Activated CD4-positive, alpha-beta memory T cell treated with anti-CD3 and anti-CD28 coated beads, Interleukin-2, amount 10 ng/mL, durations not matched to agents 7 days and 5 days (primary cell): Measurements from ENCODE around the gene LYPD6B. TPM values are rescaled to one million over a fixed set of nuclear protein-coding genes. Genes with fewer than 3 reads are reported as not detected.

Source experiments
- CTCF ChIA-PET: fragments of 350-600 bp; sonication (Branson Sonifier 250); formaldehyde crosslinking; loops from one replicate; lab custom pipeline; 2021; ENCODE audit warnings: antibody characterized with exemption, inconsistent platforms; lab: Charles Lee
- POLR2A ChIA-PET: fragments of 350-600 bp; sonication (Branson Sonifier 250); formaldehyde crosslinking; loops from one replicate; lab custom pipeline; 2021; ENCODE audit warnings: antibody characterized with exemption; lab: Charles Lee
- DNase-seq: peaks from one replicate; pipeline ENCODE4 v3.0.0-alpha.2; 2020
- H3K27ac Mint-ChIP-seq: one replicate; pipeline ENCODE4 v1.8.0; 2021; ENCODE audit warnings: mild to moderate bottlenecking, mixed read lengths
- H3K27me3 Mint-ChIP-seq: one replicate; pipeline ENCODE4 v1.8.0; 2021; ENCODE audit warnings: mixed read lengths
- H3K36me3 Mint-ChIP-seq: one replicate; pipeline ENCODE4 v1.8.0; 2021; ENCODE audit warnings: low read depth, mixed read lengths
- H3K4me1 Mint-ChIP-seq: one replicate; pipeline ENCODE4 v1.8.0; 2021; ENCODE audit warnings: mixed read lengths
- H3K4me3 Mint-ChIP-seq: one replicate; pipeline ENCODE4 v1.8.0; 2021; ENCODE audit warnings: mild to moderate bottlenecking, mixed read lengths
- H3K9me3 Mint-ChIP-seq: one replicate; pipeline ENCODE4 v1.8.0; 2021; ENCODE audit warnings: mixed read lengths
- total RNA-seq, 2 experiments: library from RNA; stranded (reverse); gene quantifications; one replicate each; pipeline ENCODE4 v1.2.3, GENCODE V29; 2021

Gene LYPD6B
- total RNA-seq, 2 experiments from 2014 or later = 0.20 TPM; not detected in 1

- Mint-ChIP-seq H3K4me3 (no peak overlapping the region), H3K27ac (no peak overlapping the region), H3K36me3 (peaks cover 3% of the 10 kb centered on the region), H3K9me3 (no peaks in the 10 kb centered on the region), H3K4me1 (no peaks in the 10 kb centered on the region), H3K27me3 (no peaks in the 10 kb centered on the region)
- ChIA-PET CTCF (interaction anchor here (1.0 to 5.0 kb wide), 8 partner anchors 8 to 542 kb away, joined by 3 to 43 read pairs (median 6); no protein-coding TSS in a partner anchor), POLR2A (interaction anchor here (0.6 kb wide), 1 partner anchor 550 kb away, joined by 3 read pairs; no protein-coding TSS in a partner anchor)
- DNase-seq = no peak
These were observed 19.5 kb upstream of the LYPD6B start for GRCh38 chr2:149018981-149019380.

GRCh38 chr2:149019768-149020167 is 18.7 kb upstream of the LYPD6B start:
- ChIA-PET CTCF (interaction anchor here (1.0 to 3.3 kb wide), 2 partner anchors 9 to 11 kb away, joined by 3 to 19 read pairs; no protein-coding TSS in a partner anchor), POLR2A (no interaction called here)
- no peak overlapping the region for H3K27ac Mint-ChIP-seq
- H3K4me3 Mint-ChIP-seq = no peak overlapping the region
- no peaks in the 10 kb centered on the region for H3K4me1 Mint-ChIP-seq
- DNase-seq = no peak
- H3K36me3 Mint-ChIP-seq = peaks cover 3% of the 10 kb centered on the region
- H3K9me3 Mint-ChIP-seq = no peaks in the 10 kb centered on the region
- no peaks in the 10 kb centered on the region for H3K27me3 Mint-ChIP-seq

- ChIA-PET POLR2A (no interaction called here), CTCF (no interaction called here)
- DNase-seq = no peak
- no peak overlapping the region for H3K27ac Mint-ChIP-seq
- no peaks in the 10 kb centered on the region for H3K27me3 Mint-ChIP-seq
- H3K36me3 Mint-ChIP-seq = peaks cover 3% of the 10 kb centered on the region
- no peak overlapping the region for H3K4me3 Mint-ChIP-seq
- H3K9me3 Mint-ChIP-seq = no peaks in the 10 kb centered on the region
- H3K4me1 Mint-ChIP-seq = no peaks in the 10 kb centered on the region
These were observed 18.1 kb upstream of the LYPD6B start for GRCh38 chr2:149020432-149020851.

GRCh38 chr2:149021271-149021719 is 17.2 kb upstream of the LYPD6B start:
- CTCF ChIA-PET = interaction anchor here (0.7 kb wide), 1 partner anchor 42 kb away, joined by 4 read pairs; no protein-coding TSS in a partner anchor
- Mint-ChIP-seq H3K36me3 (peaks cover 3% of the 10 kb centered on the region), H3K27me3 (no peaks in the 10 kb centered on the region)

GRCh38 chr2:149021761-149022160 is 16.7 kb upstream of the LYPD6B start:
- Mint-ChIP-seq H3K27ac (no peak overlapping the region), H3K4me3 (no peak overlapping the region), H3K4me1 (no peaks in the 10 kb centered on the region), H3K27me3 (no peaks in the 10 kb centered on the region), H3K36me3 (peaks cover 3% of the 10 kb centered on the region), H3K9me3 (no peaks in the 10 kb centered on the region)
- no peak for DNase-seq
- CTCF ChIA-PET = interaction anchor here (0.7 kb wide), 1 partner anchor 43 kb away, joined by 4 read pairs; no protein-coding TSS in a partner anchor
- POLR2A ChIA-PET = no interaction called here

More at GRCh38 chr2:149021271-149021719, 17.2 kb upstream of the LYPD6B start:
- Mint-ChIP-seq H3K27ac (no peak overlapping the region), H3K9me3 (no peaks in the 10 kb centered on the region), H3K4me1 (no peaks in the 10 kb centered on the region), H3K4me3 (no peak overlapping the region)
- DNase-seq = no peak
- POLR2A ChIA-PET = no interaction called here

GRCh38 chr2:149023091-149023490 is 15.4 kb upstream of the LYPD6B start:
- Mint-ChIP-seq H3K27ac (no peak overlapping the region), H3K36me3 (peaks cover 3% of the 10 kb centered on the region), H3K4me1 (no peaks in the 10 kb centered on the region), H3K4me3 (no peak overlapping the region), H3K9me3 (no peaks in the 10 kb centered on the region), H3K27me3 (no peaks in the 10 kb centered on the region)
- ChIA-PET CTCF (interaction anchor here (0.9 kb wide), 1 partner anchor 538 kb away, joined by 4 read pairs; no protein-coding TSS in a partner anchor), POLR2A (no interaction called here)
- DNase-seq = no peak

GRCh38 chr2:149027590-149028250 is 10.8 kb upstream of the LYPD6B start:
- H3K9me3 Mint-ChIP-seq = no peaks in the 10 kb centered on the region

GRCh38 chr2:149028377-149028776 is 10.1 kb upstream of the LYPD6B start:
- H3K4me3 Mint-ChIP-seq = no peak overlapping the region
- peaks cover 9% of the 10 kb centered on the region for H3K4me1 Mint-ChIP-seq
- peaks cover 2% of the 10 kb centered on the region for H3K27me3 Mint-ChIP-seq
- no peak overlapping the region for H3K27ac Mint-ChIP-seq
- H3K36me3 Mint-ChIP-seq = no peaks in the 10 kb centered on the region
- no peak for DNase-seq
- H3K9me3 Mint-ChIP-seq = no peaks in the 10 kb centered on the region
- CTCF ChIA-PET = no interaction called here
- POLR2A ChIA-PET = no interaction called here

More at GRCh38 chr2:149027590-149028250, 10.8 kb upstream of the LYPD6B start:
- ChIA-PET POLR2A (no interaction called here), CTCF (interaction anchor here (0.9 kb wide), 1 partner anchor 11 kb away, joined by 3 read pairs; no protein-coding TSS in a partner anchor)
- Mint-ChIP-seq H3K27ac (no peak overlapping the region), H3K4me3 (no peak overlapping the region), H3K4me1 (peaks cover 9% of the 10 kb centered on the region), H3K27me3 (no peaks in the 10 kb centered on the region), H3K36me3 (peaks cover 3% of the 10 kb centered on the region)
- no peak for DNase-seq

- Mint-ChIP-seq H3K27ac (no peak overlapping the region), H3K9me3 (no peaks in the 10 kb centered on the region)
These were observed 9.6 kb upstream of the LYPD6B start for GRCh38 chr2:149028891-149029290.

GRCh38 chr2:149029307-149029965 is 9.1 kb upstream of the LYPD6B start:
- Mint-ChIP-seq H3K9me3 (no peaks in the 10 kb centered on the region), H3K36me3 (no peaks in the 10 kb centered on the region), H3K4me1 (peaks cover 9% of the 10 kb centered on the region), H3K4me3 (no peak overlapping the region), H3K27ac (no peak overlapping the region), H3K27me3 (peaks cover 7% of the 10 kb centered on the region)
- ChIA-PET CTCF (interaction anchor here (3.7 kb wide), 1 partner anchor 11 kb away, joined by 19 read pairs; no protein-coding TSS in a partner anchor), POLR2A (no interaction called here)
- no peak for DNase-seq

More at GRCh38 chr2:149028891-149029290, 9.6 kb upstream of the LYPD6B start:
- ChIA-PET POLR2A (no interaction called here), CTCF (interaction anchor here (3.7 kb wide), 1 partner anchor 11 kb away, joined by 19 read pairs; no protein-coding TSS in a partner anchor)
- peaks cover 9% of the 10 kb centered on the region for H3K4me1 Mint-ChIP-seq
- H3K27me3 Mint-ChIP-seq = peaks cover 7% of the 10 kb centered on the region
- DNase-seq = no peak
- no peaks in the 10 kb centered on the region for H3K36me3 Mint-ChIP-seq
- no peak overlapping the region for H3K4me3 Mint-ChIP-seq

- Mint-ChIP-seq H3K27ac (no peak overlapping the region), H3K9me3 (no peaks in the 10 kb centered on the region), H3K36me3 (no peaks in the 10 kb centered on the region), H3K4me3 (no peak overlapping the region), H3K4me1 (peaks cover 9% of the 10 kb centered on the region), H3K27me3 (peaks cover 9% of the 10 kb centered on the region)
- ChIA-PET CTCF (interaction anchor here (1.0 to 3.7 kb wide), 3 partner anchors 10 to 530 kb away, joined by 3 to 19 read pairs (median 3); no protein-coding TSS in a partner anchor), POLR2A (no interaction called here)
- DNase-seq = no peak
These were observed 7.1 kb upstream of the LYPD6B start for GRCh38 chr2:149031396-149031795.

GRCh38 chr2:149033716-149034115 is 4.8 kb upstream of the LYPD6B start:
- Mint-ChIP-seq H3K4me3 (no peak overlapping the region), H3K27me3 (peaks cover 28% of the 10 kb centered on the region), H3K4me1 (peaks cover 11% of the 10 kb centered on the region), H3K36me3 (no peaks in the 10 kb centered on the region), H3K27ac (no peak overlapping the region), H3K9me3 (no peaks in the 10 kb centered on the region)
- ChIA-PET POLR2A (no interaction called here), CTCF (no interaction called here)
- no peak for DNase-seq

- Mint-ChIP-seq H3K9me3 (no peaks in the 10 kb centered on the region), H3K4me3 (no peak overlapping the region), H3K4me1 (peaks cover 11% of the 10 kb centered on the region), H3K36me3 (no peaks in the 10 kb centered on the region), H3K27ac (no peak overlapping the region), H3K27me3 (peaks cover 34% of the 10 kb centered on the region)
- POLR2A ChIA-PET = no interaction called here
- no peak for DNase-seq
- CTCF ChIA-PET = no interaction called here
These were observed 4.1 kb upstream of the LYPD6B start for GRCh38 chr2:149034406-149034805.
